AG09309 (cell line): ENCODE measurements around the gene C3orf62.

ENCODE experiments used
- DNase-seq: peaks from one replicate; pipeline ENCODE4 v3.0.0-alpha.2; 2010; ENCODE audit warnings: low read depth
- H3K4me3 ChIP-seq: 2 replicates; pipeline ENCODE4 v1.5.1; 2011; ENCODE audit warnings: mild to moderate bottlenecking, low read depth, low read length, moderate library complexity; ENCODE audit not compliant: control insufficient read depth
- TF ChIP-seq, protein P1 (sequence below): IDR thresholded peaks from 2 replicates; pipeline ENCODE4 v1.5.1; 2011; ENCODE audit warnings: mild to moderate bottlenecking, low read depth, low read length, inconsistent platforms; ENCODE audit not compliant: insufficient read depth, control insufficient read depth; ENCODE audit errors: missing control alignments

Gene C3orf62

DNA sequence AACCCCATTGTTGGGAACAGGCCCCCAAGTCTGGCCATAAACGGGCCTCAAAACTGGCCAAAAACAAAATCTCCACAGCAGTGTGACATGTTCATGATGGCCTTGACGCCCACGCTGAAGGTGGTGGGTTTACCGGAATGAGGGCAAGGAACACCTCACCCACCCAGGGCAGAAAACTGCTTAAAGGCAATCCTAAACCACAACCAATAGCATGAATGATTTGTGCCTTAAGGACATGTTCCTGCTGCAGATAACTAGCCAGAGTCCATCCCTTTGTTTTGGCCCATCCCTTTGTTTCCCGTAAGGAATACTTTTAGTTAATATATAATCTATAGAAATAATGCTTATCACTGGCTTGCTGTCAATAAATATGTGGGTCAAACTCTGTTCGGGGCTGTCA is 57.9 kb downstream of the C3orf62 start:
- H3K4me3 ChIP-seq: no peak overlapping the region
- TF ChIP-seq, protein P1, sequence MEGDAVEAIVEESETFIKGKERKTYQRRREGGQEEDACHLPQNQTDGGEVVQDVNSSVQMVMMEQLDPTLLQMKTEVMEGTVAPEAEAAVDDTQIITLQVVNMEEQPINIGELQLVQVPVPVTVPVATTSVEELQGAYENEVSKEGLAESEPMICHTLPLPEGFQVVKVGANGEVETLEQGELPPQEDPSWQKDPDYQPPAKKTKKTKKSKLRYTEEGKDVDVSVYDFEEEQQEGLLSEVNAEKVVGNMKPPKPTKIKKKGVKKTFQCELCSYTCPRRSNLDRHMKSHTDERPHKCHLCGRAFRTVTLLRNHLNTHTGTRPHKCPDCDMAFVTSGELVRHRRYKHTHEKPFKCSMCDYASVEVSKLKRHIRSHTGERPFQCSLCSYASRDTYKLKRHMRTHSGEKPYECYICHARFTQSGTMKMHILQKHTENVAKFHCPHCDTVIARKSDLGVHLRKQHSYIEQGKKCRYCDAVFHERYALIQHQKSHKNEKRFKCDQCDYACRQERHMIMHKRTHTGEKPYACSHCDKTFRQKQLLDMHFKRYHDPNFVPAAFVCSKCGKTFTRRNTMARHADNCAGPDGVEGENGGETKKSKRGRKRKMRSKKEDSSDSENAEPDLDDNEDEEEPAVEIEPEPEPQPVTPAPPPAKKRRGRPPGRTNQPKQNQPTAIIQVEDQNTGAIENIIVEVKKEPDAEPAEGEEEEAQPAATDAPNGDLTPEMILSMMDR: no peak
- no peak for DNase-seq
